MM.1S (cell line): ENCODE results near the gene ANKRD65.

Experiments used
- CTCF ChIP-seq: fragments of 300-600 bp; sonication (generic); IDR thresholded peaks from 2 replicates; pipeline ENCODE4 v1.5.1; 2016; ENCODE audit warnings: antibody characterized with exemption, low read length, mixed read lengths
- EZH2 ChIP-seq: fragments of 300-600 bp; sonication (generic); optimal IDR thresholded peaks from 2 replicates; pipeline ENCODE3; 2017; ENCODE audit warnings: low read depth, mild to moderate bottlenecking, antibody characterized with exemption, low read length, mixed read lengths

- TF ChIP-seq EZH2 (no peak), CTCF (no peak)
These were observed 6.2 kb upstream of the ANKRD65 start for GRCh38 chr1:1427106-1427819.
